Mucosa of rectum (tissue), 2 donors: Measurements from ENCODE around the gene SAXO1.

ENCODE experiments used
- H3K27ac ChIP-seq, 2 donors: one replicate each; pipeline ENCODE4 v1.7.0; 2013; ENCODE audit warnings: inconsistent platforms in 2 of 2, low read depth in 2 of 2, low read length in 2 of 2
- H3K27me3 ChIP-seq, 2 donors: one replicate each; pipeline ENCODE4 v1.7.0; 2013; ENCODE audit warnings: low read length in 2 of 2; ENCODE audit not compliant: control insufficient read depth in 2 of 2, insufficient read depth in 2 of 2
- H3K36me3 ChIP-seq, 2 donors: one replicate each; pipeline ENCODE4 v1.7.0; 2013; ENCODE audit warnings: low read length in 2 of 2; ENCODE audit not compliant: control insufficient read depth in 2 of 2, insufficient read depth in 2 of 2
- H3K4me1 ChIP-seq, 2 donors: one replicate each; pipeline ENCODE4 v1.7.0; 2013; ENCODE audit warnings: low read length in 2 of 2, mild to moderate bottlenecking in 1 of 2; ENCODE audit not compliant: control insufficient read depth in 2 of 2, insufficient read depth in 2 of 2
- H3K4me3 ChIP-seq, 2 donors: one replicate each; pipeline ENCODE4 v1.7.0; 2013; ENCODE audit warnings: low read length in 2 of 2
- H3K9ac ChIP-seq, 2 donors: one replicate each; pipeline ENCODE4 v1.7.0; 2013; ENCODE audit warnings: low read length in 2 of 2, low read depth in 1 of 2, mild to moderate bottlenecking in 1 of 2
- H3K9me3 ChIP-seq, 2 donors: one replicate each; pipeline ENCODE4 v1.7.0; 2013; ENCODE audit warnings: low read length in 2 of 2; ENCODE audit not compliant: control insufficient read depth in 2 of 2
- donor health status: healthy.
- donor health status: Normal muscosa, but diverticular disease.

The SAXO1 gene

DNA sequence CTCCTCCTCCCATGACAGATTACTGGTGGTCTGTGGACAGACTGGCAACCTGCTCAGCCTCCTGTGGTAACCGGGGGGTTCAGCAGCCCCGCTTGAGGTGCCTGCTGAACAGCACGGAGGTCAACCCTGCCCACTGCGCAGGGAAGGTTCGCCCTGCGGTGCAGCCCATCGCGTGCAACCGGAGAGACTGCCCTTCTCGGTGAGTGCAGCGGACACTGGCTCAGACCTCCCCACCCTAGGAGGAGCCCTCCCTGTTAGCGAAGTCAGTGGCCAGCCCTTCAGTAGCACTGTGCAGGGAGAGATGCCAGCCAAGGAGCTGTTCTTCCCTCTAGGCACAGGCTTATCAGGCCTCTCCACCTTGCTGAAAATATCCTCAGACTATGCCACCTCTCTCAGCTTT lies 143.5 kb downstream of the SAXO1 start:
- no peak overlapping the region for H3K4me3 ChIP-seq
- peaks cover 0 to 3% of the 10 kb centered on the region in 2 donors for H3K36me3 ChIP-seq
- no peak overlapping the region for H3K27ac ChIP-seq
- no peak overlapping the region for H3K9ac ChIP-seq
- no peaks in the 10 kb centered on the region for H3K27me3 ChIP-seq
- peaks cover 0 to 3% of the 10 kb centered on the region in 2 donors for H3K9me3 ChIP-seq
- peaks cover 0 to 10% of the 10 kb centered on the region in 2 donors for H3K4me1 ChIP-seq

GRCh38 chr9:18888290-18888689 lies 144.7 kb downstream of the SAXO1 start:
- H3K36me3 ChIP-seq, result peaks cover 0 to 3% of the 10 kb centered on the region in 2 donors
- no peak overlapping the region for H3K27ac ChIP-seq
- H3K9me3 ChIP-seq, result no peaks in the 10 kb centered on the region
- H3K27me3 ChIP-seq, result no peaks in the 10 kb centered on the region
- peaks cover 0 to 10% of the 10 kb centered on the region in 2 donors for H3K4me1 ChIP-seq
- H3K4me3 ChIP-seq, result no peak overlapping the region
- H3K9ac ChIP-seq, result no peak overlapping the region

DNA sequence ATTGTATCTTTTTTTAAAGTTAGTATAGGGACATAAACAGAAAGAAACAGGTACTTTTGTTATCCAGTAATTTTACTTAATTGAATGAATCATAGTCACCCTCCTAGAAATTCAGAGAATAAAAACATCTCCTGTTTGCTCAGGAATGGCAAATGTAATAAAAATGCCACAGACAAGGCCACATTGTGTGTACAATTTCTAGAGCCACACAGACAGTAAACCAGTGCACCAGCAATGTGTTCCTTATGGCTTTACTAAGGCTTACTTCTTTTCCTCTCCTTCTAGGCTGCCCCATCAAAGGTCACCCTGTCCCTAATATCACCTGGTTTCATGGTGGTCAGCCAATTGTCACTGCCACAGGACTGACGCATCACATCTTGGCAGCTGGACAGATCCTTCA lies 145.5 kb downstream of the SAXO1 start:
- H3K36me3 ChIP-seq, result peaks cover 0 to 3% of the 10 kb centered on the region in 2 donors
- no peaks in the 10 kb centered on the region for H3K27me3 ChIP-seq
- H3K9me3 ChIP-seq, result no peaks in the 10 kb centered on the region
- H3K9ac ChIP-seq, result no peak overlapping the region
- H3K27ac ChIP-seq, result no peak overlapping the region
- H3K4me1 ChIP-seq, result peaks cover 0 to 10% of the 10 kb centered on the region in 2 donors
- no peak overlapping the region for H3K4me3 ChIP-seq

GRCh38 chr9:18881758-18882157 lies 151.3 kb downstream of the SAXO1 start:
- Histone ChIP-seq H3K9me3 (no peaks in the 10 kb centered on the region), H3K9ac (no peak overlapping the region), H3K27me3 (no peaks in the 10 kb centered on the region), H3K36me3 (no peaks in the 10 kb centered on the region), H3K4me3 (no peak overlapping the region), H3K4me1 (no peaks in the 10 kb centered on the region), H3K27ac (no peak overlapping the region)

DNA sequence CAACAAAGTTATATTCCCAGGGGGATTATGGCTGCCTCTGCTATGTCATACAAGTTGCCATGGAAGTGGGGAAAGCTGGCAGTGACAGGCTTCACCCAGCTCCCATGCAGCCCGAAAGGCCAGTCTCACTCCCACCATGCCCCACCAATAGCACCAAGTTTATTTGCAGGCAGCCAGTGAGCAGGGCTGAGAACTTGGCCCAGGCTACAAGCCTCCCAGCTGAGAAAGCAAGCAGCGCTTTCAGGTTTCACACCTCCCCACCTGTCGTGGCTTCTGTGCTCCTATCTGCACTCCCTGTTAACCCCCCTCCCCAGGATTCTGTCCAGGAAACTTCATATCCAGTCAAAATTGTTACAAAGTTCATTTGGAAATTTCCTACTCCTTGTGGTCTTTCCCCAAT lies 155.0 kb downstream of the SAXO1 start:
- H3K9ac ChIP-seq, result no peak overlapping the region
- H3K27ac ChIP-seq, result no peak overlapping the region
- no peak overlapping the region for H3K4me3 ChIP-seq
- no peaks in the 10 kb centered on the region for H3K27me3 ChIP-seq
- no peaks in the 10 kb centered on the region for H3K4me1 ChIP-seq
- no peaks in the 10 kb centered on the region for H3K9me3 ChIP-seq
- H3K36me3 ChIP-seq, result no peaks in the 10 kb centered on the region
